Cardiac muscle cell (in vitro differentiated cells and primary cell): ENCODE data around the gene CCR5. TPM values are rescaled to one million over a fixed set of nuclear protein-coding genes. Genes with fewer than 3 reads are reported as not detected.

Experiments used
- DNase-seq, 2 donors: peaks; one replicate each; pipeline versions ENCODE4 v3.0.0 to v3.0.0-alpha.2; 2010 to 2017; ENCODE audit warnings: low read depth in 1 of 2, low spot score in 1 of 2
- H3K27ac ChIP-seq: fragments of 200-600 bp; sonication (generic); 2 replicates; pipeline ENCODE4 v1.5.1; 2016
- H3K27me3 ChIP-seq: fragments of 200-600 bp; sonication (generic); 2 replicates; pipeline ENCODE4 v1.6.0; 2016; ENCODE audit warnings: control low read depth
- H3K36me3 ChIP-seq: fragments of 200-600 bp; sonication (generic); 2 replicates; pipeline ENCODE4 v1.5.1; 2016; ENCODE audit warnings: control low read depth
- H3K4me1 ChIP-seq: fragments of 200-600 bp; sonication (generic); 2 replicates; pipeline ENCODE4 v1.8.1; 2017; ENCODE audit warnings: low read depth, mild to moderate bottlenecking, mixed run types
- H3K4me3 ChIP-seq: fragments of 200-600 bp; sonication (generic); 2 replicates; pipeline ENCODE4 v1.5.1; 2016; ENCODE audit warnings: mild to moderate bottlenecking
- H3K9me3 ChIP-seq: fragments of 200-600 bp; sonication (generic); 2 replicates; pipeline ENCODE4 v1.5.1; 2017; ENCODE audit warnings: low read depth, mild to moderate bottlenecking, control low read depth
- CTCF ChIP-seq: IDR thresholded peaks from 2 replicates; pipeline ENCODE4 v1.5.1; 2012; ENCODE audit warnings: low read depth, mild to moderate bottlenecking, low read length
- polyA plus RNA-seq: library from polyadenylated mRNA; unstranded; fragments of >200 nt; fragmentation: Nextera tagmentation; extraction: Ambion mirVana; gene quantifications from 2 replicates; pipeline ENCODE4 v1.2.1, GENCODE V29; 2016
- total RNA-seq: library from RNA; depleted of rRNA; stranded (reverse); fragments of >200 nt; gene quantifications from 2 replicates; pipeline ENCODE4 v1.2.3, GENCODE V29; 2016

The CCR5 gene
- total and polyA plus RNA-seq, 2 experiments from 2014 or later, result not detected

GRCh38 chr3:46378426-46378942, 7.7 kb downstream of the CCR5 start:
- peak; percentile 67 to 73 for DNase-seq

GRCh38 chr3:46380471-46381221, 9.9 kb downstream of the CCR5 start:
- Histone ChIP-seq H3K27me3 (no peaks in the 10 kb centered on the region), H3K4me3 (no peak overlapping the region), H3K9me3 (no peaks in the 10 kb centered on the region), H3K4me1 (no peaks in the 10 kb centered on the region), H3K27ac (no peak overlapping the region), H3K36me3 (no peaks in the 10 kb centered on the region)
- TF ChIP-seq CTCF, result no peak
- DNase-seq, result no peak

More at GRCh38 chr3:46378426-46378942, 7.7 kb downstream of the CCR5 start:
- Histone ChIP-seq H3K27ac (no peak overlapping the region), H3K9me3 (no peaks in the 10 kb centered on the region), H3K4me3 (no peak overlapping the region), H3K27me3 (peaks cover 8% of the 10 kb centered on the region), H3K36me3 (no peaks in the 10 kb centered on the region), H3K4me1 (no peaks in the 10 kb centered on the region)
- peak; percentile 81 for TF ChIP-seq CTCF

GRCh38 chr3:46381625-46382024, 10.9 kb downstream of the CCR5 start:
- Histone ChIP-seq H3K27ac (no peak overlapping the region), H3K4me1 (no peaks in the 10 kb centered on the region), H3K9me3 (no peaks in the 10 kb centered on the region), H3K27me3 (no peaks in the 10 kb centered on the region), H3K4me3 (no peak overlapping the region), H3K36me3 (no peaks in the 10 kb centered on the region)
- TF ChIP-seq CTCF, result no peak
- DNase-seq, result no peak

- DNase-seq, result no peak
- Histone ChIP-seq H3K4me3 (no peak overlapping the region), H3K27ac (no peak overlapping the region), H3K27me3 (no peaks in the 10 kb centered on the region), H3K4me1 (no peaks in the 10 kb centered on the region), H3K9me3 (no peaks in the 10 kb centered on the region), H3K36me3 (no peaks in the 10 kb centered on the region)
- no peak for TF ChIP-seq CTCF
Observed at GRCh38 chr3:46383211-46383950, 12.6 kb downstream of the CCR5 start.

- Histone ChIP-seq H3K4me3 (no peak overlapping the region), H3K4me1 (no peaks in the 10 kb centered on the region), H3K27me3 (no peaks in the 10 kb centered on the region), H3K36me3 (no peaks in the 10 kb centered on the region), H3K27ac (no peak overlapping the region), H3K9me3 (no peaks in the 10 kb centered on the region)
- TF ChIP-seq CTCF, result no peak
- no peak for DNase-seq
Observed at GRCh38 chr3:46383951-46384330, 13.2 kb downstream of the CCR5 start.
